NCI-H2029 treated with DMSO at 0.1 percent for 48 hours (cell line): ENCODE results near the gene RAX2.

Experiments used
- DNase-seq: peaks from one replicate; lab custom pipeline; 2025; lab: John Stamatoyannopoulos, UW

Gene RAX2

GRCh38 chr19:3725640-3726310 is 46.3 kb downstream of the RAX2 start:
- peak; percentile 72 for DNase-seq

- no peak for DNase-seq
Measured at GRCh38 chr19:3725121-3725520, 46.9 kb downstream of the RAX2 start.

GRCh38 chr19:3723883-3724282 is 48.1 kb downstream of the RAX2 start:
- DNase-seq = no peak

GRCh38 chr19:3723110-3723488 is 48.9 kb downstream of the RAX2 start:
- DNase-seq = no peak

- DNase-seq = peak; percentile 16
Measured at GRCh38 chr19:3722443-3723109, 49.5 kb downstream of the RAX2 start.

- no peak for DNase-seq
Measured at GRCh38 chr19:3721887-3722442, 50.1 kb downstream of the RAX2 start.

GRCh38 chr19:3721131-3721886 is 50.7 kb downstream of the RAX2 start:
- peak; percentile 88 for DNase-seq

- no peak for DNase-seq
Measured at GRCh38 chr19:3720349-3720917, 51.6 kb downstream of the RAX2 start.

GRCh38 chr19:3719868-3720267 is 52.2 kb downstream of the RAX2 start:
- no peak for DNase-seq
